LNCaP clone FGC (cell line): ENCODE results near the gene RASA3.
"Not testable (repeated sequence)": the region's sequence is repeated elsewhere in the genome, so short reads cannot be mapped to it uniquely, and the experiment has no call there.

ENCODE experiments used
- DNase-seq: peaks from one replicate; pipeline ENCODE4 v3.0.0-alpha.2; 2011; ENCODE audit warnings: low read depth
- H3K4me3 ChIP-seq: 2 replicates; pipeline ENCODE4 v1.5.1; 2011; ENCODE audit warnings: mild to moderate bottlenecking, low read depth, low read length, control low read depth
- CTCF ChIP-seq: IDR thresholded peaks from 2 replicates; pipeline ENCODE4 v1.5.1; 2012; ENCODE audit warnings: mild to moderate bottlenecking; ENCODE audit not compliant: control insufficient read depth, insufficient read depth; ENCODE audit errors: extremely low read depth

The RASA3 gene

GRCh38 chr13:114134111-114134943 lies 1.9 kb upstream of the RASA3 start:
- DNase-seq, result no peak
- no peak overlapping the region for H3K4me3 ChIP-seq
- no peak for TF ChIP-seq CTCF

GRCh38 chr13:114133552-114133951 lies 1.1 kb upstream of the RASA3 start:
- not testable (repeated sequence) for DNase-seq, H3K4me3 ChIP-seq

DNA sequence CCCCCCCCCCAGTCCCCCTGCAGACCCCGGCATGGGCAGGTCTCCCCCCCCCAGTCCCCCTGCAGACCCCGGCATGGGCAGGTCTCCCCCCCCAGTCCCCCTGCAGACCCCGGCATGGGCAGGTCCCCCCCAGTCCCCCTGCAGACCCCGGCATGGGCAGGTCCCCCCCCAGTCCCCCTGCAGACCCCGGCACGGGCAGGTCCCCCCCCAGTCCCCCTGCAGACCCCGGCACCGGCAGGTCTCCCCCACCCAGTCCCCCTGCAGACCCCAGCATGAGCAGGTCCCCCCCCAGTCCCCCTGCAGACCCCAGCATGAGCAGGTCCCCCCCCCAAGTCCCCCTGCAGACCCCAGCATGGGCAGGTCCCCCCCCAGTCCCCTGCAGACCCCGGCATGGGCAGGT lies 703 bp upstream of the RASA3 start:
- H3K4me3 ChIP-seq, DNase-seq: not testable (repeated sequence)

GRCh38 chr13:114131583-114132418 lies 622 bp downstream of the RASA3 start:
- H3K4me3 ChIP-seq, result peak overlapping the region; percentile 61
- no peak for TF ChIP-seq CTCF
- DNase-seq, result no peak

DNA sequence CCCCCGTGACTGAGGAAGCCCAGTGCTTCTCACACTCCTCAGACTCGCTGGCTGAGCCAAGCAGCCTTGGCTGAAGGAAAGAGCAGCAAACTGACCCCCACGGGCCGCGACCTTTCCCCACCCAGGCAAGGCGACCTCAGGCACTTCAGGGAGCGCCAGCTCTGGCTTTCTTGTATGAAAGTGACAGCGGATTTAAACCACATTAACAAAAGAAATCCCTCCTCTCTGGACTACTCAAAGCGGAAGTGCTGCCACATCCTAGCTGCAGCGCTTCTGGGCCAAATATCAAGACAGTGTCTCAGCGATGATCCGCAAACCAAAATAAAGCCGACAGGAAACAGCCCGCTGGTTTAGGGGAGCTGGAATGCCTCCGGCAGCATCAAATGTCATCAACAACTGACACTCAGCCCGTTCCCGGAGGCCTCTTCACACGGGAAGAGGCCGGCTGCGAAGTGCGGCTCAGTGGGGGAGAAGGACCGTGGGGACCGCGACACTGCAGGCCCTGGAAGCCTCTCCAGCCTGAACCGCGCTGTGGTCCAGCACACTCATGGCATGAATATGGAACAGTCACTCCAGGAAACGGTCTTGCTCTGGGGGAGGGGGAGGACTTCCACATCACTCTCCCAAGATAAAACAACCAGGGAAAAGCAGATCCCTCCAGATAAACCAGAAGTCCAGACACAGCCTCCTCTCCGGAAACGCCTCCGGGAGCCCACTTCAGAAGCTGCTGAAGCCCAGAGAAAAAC lies 1.4 kb downstream of the RASA3 start:
- no peak for TF ChIP-seq CTCF

GRCh38 chr13:114130131-114130836 lies 2.1 kb downstream of the RASA3 start:
- DNase-seq, result no peak
- H3K4me3 ChIP-seq, result no peak overlapping the region
- no peak for TF ChIP-seq CTCF

More for the DNA sequence above, 1.4 kb downstream of the RASA3 start:
- H3K4me3 ChIP-seq, result no peak overlapping the region; the same call in 1 of the 2 replicates
- DNase-seq, result no peak

DNA sequence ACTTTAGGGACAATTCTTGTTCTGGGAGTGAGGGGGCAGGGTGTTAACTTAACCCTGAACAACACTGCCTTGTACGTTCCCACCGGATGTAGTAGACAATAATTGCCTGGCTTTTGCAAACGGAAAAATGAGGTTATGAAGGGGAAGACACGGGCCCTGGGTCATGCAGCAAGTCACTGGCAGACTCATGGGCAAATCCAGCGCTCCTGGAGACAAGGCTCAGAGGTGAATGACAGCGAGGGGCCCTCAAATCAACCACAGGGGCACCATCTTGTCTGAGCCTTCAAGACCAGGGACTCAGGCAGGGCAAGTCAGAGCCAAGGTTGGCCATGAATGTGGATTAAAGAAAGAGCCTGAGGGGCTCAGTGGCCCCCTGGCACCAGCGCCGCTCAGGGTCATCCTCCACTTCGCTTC lies 2.8 kb downstream of the RASA3 start:
- H3K4me3 ChIP-seq, result no peak overlapping the region
- DNase-seq, result no peak
- no peak for TF ChIP-seq CTCF
